ENCODE measurements around the gene PRDM16. TPM values are rescaled to one million over a fixed set of nuclear protein-coding genes. Genes with fewer than 3 reads are reported as not detected.
A peak's percentile ranks its signal among the peaks of the same experiment; 100 is the strongest.

Gene PRDM16
- total and polyA plus RNA-seq, 2 of the 13 experiments (the other 11 are each of a cell fraction or from before 2014, with no cell fraction given), result 0.15 to 0.81 TPM

- TF ChIP-seq TFDP2 (CRISPR knock-in tag; IDR thresholded peaks at IDR 0.05) (0 out of 2 replicates have a peak, but pooled peaks have one; percentile 40), ZNF879 (CRISPR knock-in tag; IDR thresholded peaks at IDR 0.05) (no peak), ZNF335 (CRISPR knock-in tag; IDR thresholded peaks at IDR 0.05) (no peak), ZNF737 (CRISPR knock-in tag; IDR thresholded peaks at IDR 0.05; ENCODE audit: borderline replicate concordance) (no peak), ZNF431 (CRISPR knock-in tag; IDR thresholded peaks at IDR 0.05; ENCODE audit: borderline replicate concordance, low read depth) (no peak), ARID5B (CRISPR knock-in tag; IDR thresholded peaks at IDR 0.05) (peak; percentile 22; the same call in 1 of the 2 replicates), KDM6A (CRISPR knock-in tag; IDR thresholded peaks at IDR 0.05; ENCODE audit: low read depth) (no peak), ZNF281 (CRISPR knock-in tag; IDR thresholded peaks at IDR 0.05; ENCODE audit: borderline replicate concordance) (peak; percentile 54; the same call in 1 of the 2 replicates), ZNF562 (CRISPR knock-in tag; IDR thresholded peaks at IDR 0.05; ENCODE audit: borderline replicate concordance) (no peak), PLRG1 (conservative IDR thresholded peaks at IDR 0.05) (no peak), SRSF4 (IDR thresholded peaks at IDR 0.05; ENCODE audit: low read depth, low read length, poor library complexity, severe bottlenecking) (no peak), ZFP41 (CRISPR knock-in tag; IDR thresholded peaks at IDR 0.05; ENCODE audit: borderline replicate concordance) (peak; percentile 29; the same call in 1 of the 2 replicates), HMGXB3 (CRISPR knock-in tag; IDR thresholded peaks at IDR 0.05; ENCODE audit: borderline replicate concordance) (no peak), ZNF543 (CRISPR knock-in tag; IDR thresholded peaks at IDR 0.05) (no peak), ZNF30 (CRISPR knock-in tag; IDR thresholded peaks at IDR 0.05) (no peak)
Measured at GRCh38 chr1:3133686-3134085, 64.7 kb downstream of the PRDM16 start (continued).
